Parathyroid adenoma (tissue), 2 donors: ENCODE data around the gene DIRAS1.

Experiments used
- H2AFZ ChIP-seq: fragments of 300-600 bp; sonication (generic); one replicate; pipeline ENCODE4 v1.7.0; 2017; ENCODE audit warnings: antibody characterized with exemption, mild to moderate bottlenecking
- H3K27ac ChIP-seq: fragments of 300-600 bp; sonication (generic); one replicate; pipeline ENCODE4 v1.7.0; 2017
- H3K27me3 ChIP-seq: fragments of 300-600 bp; sonication (generic); one replicate; pipeline ENCODE4 v1.7.0; 2017; ENCODE audit warnings: low read length; ENCODE audit not compliant: control insufficient read depth, insufficient read depth
- H3K36me3 ChIP-seq: fragments of 300-600 bp; sonication (generic); one replicate; pipeline ENCODE4 v1.7.0; 2017; ENCODE audit warnings: low read length; ENCODE audit not compliant: control insufficient read depth, insufficient read depth
- H3K4me1 ChIP-seq: fragments of 300-600 bp; sonication (generic); one replicate; pipeline ENCODE4 v1.7.0; 2017; ENCODE audit warnings: control low read depth
- H3K4me2 ChIP-seq: fragments of 300-600 bp; sonication (generic); one replicate; pipeline ENCODE4 v1.7.0; 2017; ENCODE audit warnings: low read length
- H3K4me3 ChIP-seq: fragments of 300-600 bp; sonication (generic); one replicate; pipeline ENCODE4 v1.7.0; 2017; ENCODE audit warnings: low read depth, low read length
- H3K79me2 ChIP-seq: fragments of 300-600 bp; sonication (generic); one replicate; pipeline ENCODE4 v1.7.0; 2017; ENCODE audit warnings: control low read depth
- H3K9ac ChIP-seq: fragments of 300-600 bp; sonication (generic); one replicate; pipeline ENCODE4 v1.7.0; 2017; ENCODE audit warnings: mild to moderate bottlenecking
- H3K9me3 ChIP-seq: fragments of 300-600 bp; sonication (generic); one replicate; pipeline ENCODE4 v1.7.0; 2017; ENCODE audit warnings: low read length; ENCODE audit not compliant: control insufficient read depth
- TF ChIP-seq, protein P1 (sequence below): fragments of 300-600 bp; sonication (generic); IDR thresholded peaks from one replicate; pipeline ENCODE4 v1.7.0; 2017; ENCODE audit warnings: antibody characterized with exemption, mild to moderate bottlenecking
- donor health status: primary hyperparathyroidism.

Gene DIRAS1

DNA sequence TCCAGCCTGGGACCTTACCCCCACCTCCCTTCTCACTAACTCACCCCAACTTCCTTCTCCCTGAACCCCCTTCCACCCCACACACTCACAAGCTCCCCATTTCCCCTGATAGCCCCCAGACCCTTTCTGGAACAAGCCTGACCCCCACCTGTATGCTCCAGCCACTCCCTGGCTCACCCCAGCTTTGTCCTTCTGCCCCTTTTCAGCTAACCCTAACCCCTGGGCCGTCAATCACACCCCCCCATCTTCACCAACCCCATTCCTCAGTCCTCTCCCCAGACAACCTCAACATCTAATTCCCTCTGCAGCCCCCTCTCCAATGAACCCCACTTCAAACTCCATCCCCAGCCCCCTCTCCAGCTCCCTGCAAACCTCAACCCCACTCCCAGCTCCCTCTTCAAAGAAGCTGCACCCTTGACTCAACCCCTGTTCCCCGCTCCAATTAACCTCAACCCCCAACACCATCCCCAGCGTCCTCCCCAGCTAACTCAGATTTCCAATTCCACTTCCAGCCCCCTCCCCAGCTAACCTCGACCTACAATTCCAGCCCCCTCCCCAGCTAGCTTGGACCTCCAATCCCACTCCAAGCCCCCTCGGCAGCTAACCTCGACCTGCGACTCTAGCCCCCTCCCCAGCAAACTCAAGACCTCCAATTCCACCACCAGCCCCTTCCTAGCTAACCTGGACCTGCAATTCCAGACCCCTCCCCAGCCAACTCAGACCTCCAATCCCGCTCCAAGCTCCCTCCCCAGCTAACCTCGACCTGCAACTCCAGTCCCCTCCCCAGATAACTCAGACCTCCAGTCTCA lies 19.6 kb downstream of the DIRAS1 start:
- peaks cover 8% of the 10 kb centered on the region for H3K4me1 ChIP-seq
- H3K27ac ChIP-seq: no peak overlapping the region
- H3K79me2 ChIP-seq: no peaks in the 10 kb centered on the region
- peak overlapping the region; percentile 74 for H2AFZ ChIP-seq
- peak overlapping the region; percentile 66 for H3K4me3 ChIP-seq
- no peaks in the 10 kb centered on the region for H3K27me3 ChIP-seq
- TF ChIP-seq, protein P1, sequence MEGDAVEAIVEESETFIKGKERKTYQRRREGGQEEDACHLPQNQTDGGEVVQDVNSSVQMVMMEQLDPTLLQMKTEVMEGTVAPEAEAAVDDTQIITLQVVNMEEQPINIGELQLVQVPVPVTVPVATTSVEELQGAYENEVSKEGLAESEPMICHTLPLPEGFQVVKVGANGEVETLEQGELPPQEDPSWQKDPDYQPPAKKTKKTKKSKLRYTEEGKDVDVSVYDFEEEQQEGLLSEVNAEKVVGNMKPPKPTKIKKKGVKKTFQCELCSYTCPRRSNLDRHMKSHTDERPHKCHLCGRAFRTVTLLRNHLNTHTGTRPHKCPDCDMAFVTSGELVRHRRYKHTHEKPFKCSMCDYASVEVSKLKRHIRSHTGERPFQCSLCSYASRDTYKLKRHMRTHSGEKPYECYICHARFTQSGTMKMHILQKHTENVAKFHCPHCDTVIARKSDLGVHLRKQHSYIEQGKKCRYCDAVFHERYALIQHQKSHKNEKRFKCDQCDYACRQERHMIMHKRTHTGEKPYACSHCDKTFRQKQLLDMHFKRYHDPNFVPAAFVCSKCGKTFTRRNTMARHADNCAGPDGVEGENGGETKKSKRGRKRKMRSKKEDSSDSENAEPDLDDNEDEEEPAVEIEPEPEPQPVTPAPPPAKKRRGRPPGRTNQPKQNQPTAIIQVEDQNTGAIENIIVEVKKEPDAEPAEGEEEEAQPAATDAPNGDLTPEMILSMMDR: no peak
- H3K9ac ChIP-seq: peak overlapping the region; percentile 19
- H3K36me3 ChIP-seq: no peaks in the 10 kb centered on the region
- peak overlapping the region; percentile 68 for H3K4me2 ChIP-seq
- H3K9me3 ChIP-seq: no peaks in the 10 kb centered on the region

DNA sequence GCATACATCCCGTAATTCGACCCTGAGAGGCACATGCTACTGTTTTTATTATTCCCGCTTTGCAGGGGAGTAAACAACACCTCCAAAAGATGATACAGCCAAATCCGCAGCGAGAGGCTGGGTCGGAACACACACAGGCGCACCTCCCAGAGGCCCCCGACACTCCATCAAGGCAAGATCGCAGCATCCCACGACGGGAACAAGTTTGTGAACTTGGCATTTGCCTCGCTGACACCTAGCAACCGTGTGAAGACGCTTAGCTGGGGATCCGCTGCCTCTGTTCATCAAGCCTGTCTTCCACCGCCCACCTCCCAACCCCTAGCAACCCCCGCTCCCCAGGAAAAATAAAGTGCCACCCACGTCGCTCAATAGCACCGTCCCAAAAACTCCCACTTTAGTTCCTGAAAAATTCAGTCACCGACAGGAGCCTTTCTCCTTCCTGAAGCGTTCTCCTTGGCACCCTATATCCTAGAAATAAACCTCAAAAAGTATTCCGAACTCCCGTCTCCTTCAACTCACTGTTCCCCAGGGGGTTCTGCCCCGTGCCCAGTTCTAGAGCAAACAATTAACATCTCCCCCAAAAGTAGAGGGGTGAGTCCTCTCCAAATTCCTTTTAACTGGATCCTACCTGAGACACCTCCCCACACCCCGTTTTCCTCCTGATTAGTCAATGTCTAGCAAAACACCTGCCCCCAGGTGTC lies 20.4 kb downstream of the DIRAS1 start:
- Histone ChIP-seq H3K79me2 (no peaks in the 10 kb centered on the region), H3K27ac (no peak overlapping the region), H2AFZ (peak overlapping the region; percentile 25), H3K4me2 (peak overlapping the region; percentile 26), H3K4me1 (peaks cover 8% of the 10 kb centered on the region), H3K9ac (no peak overlapping the region), H3K36me3 (no peaks in the 10 kb centered on the region), H3K4me3 (no peak overlapping the region), H3K9me3 (no peaks in the 10 kb centered on the region), H3K27me3 (no peaks in the 10 kb centered on the region)
- TF ChIP-seq, protein P1: no peak

DNA sequence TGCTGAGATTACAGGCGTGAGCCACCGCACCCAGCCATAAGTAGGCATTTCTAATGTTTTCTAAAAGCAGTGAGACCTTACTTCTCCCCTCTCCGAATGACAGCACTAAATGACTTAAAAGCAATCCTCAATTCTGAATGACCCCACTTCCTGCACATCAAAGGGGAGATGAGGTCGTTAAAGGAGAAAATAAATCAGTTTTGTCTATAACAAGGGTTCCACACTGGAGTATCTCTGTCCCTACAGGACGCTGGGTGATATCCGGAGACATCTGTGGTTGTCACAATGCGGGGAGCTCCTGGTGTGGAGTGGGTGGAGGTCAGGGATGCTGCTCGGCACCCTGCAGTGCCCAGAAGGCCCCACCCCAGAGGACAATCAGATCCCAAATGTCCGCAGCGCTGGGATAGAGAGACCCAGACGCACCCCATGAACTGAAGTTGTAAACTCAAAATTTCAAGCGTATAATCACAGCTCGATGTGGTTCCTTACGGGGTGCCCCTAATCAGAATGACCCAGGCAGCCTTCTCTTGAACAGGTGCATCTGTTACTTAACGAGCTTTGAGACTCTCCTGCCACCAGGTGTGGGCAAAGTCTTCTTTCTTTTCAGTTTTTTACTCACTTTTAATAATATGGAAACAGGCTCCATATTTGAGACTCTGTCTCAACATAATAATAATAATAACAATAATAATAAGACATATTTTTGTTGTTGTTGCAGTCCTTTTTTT lies 21.6 kb downstream of the DIRAS1 start:
- H3K36me3 ChIP-seq: no peaks in the 10 kb centered on the region
- no peak overlapping the region for H3K4me2 ChIP-seq
- no peaks in the 10 kb centered on the region for H3K9me3 ChIP-seq
- no peak overlapping the region for H2AFZ ChIP-seq
- no peaks in the 10 kb centered on the region for H3K27me3 ChIP-seq
- no peak overlapping the region for H3K27ac ChIP-seq
- TF ChIP-seq, protein P1: no peak
- no peak overlapping the region for H3K4me3 ChIP-seq
- H3K4me1 ChIP-seq: peaks cover 8% of the 10 kb centered on the region
- H3K79me2 ChIP-seq: no peaks in the 10 kb centered on the region
- H3K9ac ChIP-seq: no peak overlapping the region

DNA sequence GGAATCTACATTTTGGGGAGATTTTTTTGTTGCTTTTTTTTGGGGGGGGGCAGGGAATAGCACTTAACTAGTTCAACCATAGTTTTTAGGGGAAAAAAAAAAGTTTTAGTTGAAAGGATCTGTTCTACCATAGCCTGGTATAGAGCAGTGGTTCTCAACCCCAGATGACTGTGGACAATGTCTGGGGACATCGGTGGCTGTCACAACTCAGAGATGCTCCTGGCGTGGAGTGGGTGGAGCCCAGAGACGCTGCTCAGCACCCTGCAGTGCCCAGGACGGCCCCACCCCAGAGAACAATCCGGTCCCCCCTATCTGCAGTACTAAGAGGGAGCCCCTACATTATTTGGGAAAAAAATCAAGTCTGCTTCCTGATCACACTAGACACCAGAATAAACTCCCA lies 27.0 kb downstream of the DIRAS1 start:
- H3K79me2 ChIP-seq: peaks cover 4% of the 10 kb centered on the region
- TF ChIP-seq, protein P1: no peak
- no peaks in the 10 kb centered on the region for H3K27me3 ChIP-seq
- no peak overlapping the region for H3K9ac ChIP-seq
- H3K4me2 ChIP-seq: no peak overlapping the region
- H3K27ac ChIP-seq: no peak overlapping the region
- no peaks in the 10 kb centered on the region for H3K4me1 ChIP-seq
- H3K4me3 ChIP-seq: no peak overlapping the region
- H2AFZ ChIP-seq: no peak overlapping the region
- no peaks in the 10 kb centered on the region for H3K9me3 ChIP-seq
- no peaks in the 10 kb centered on the region for H3K36me3 ChIP-seq
